Measurements from ENCODE around the gene NTMT1. TPM values are rescaled to one million over a fixed set of nuclear protein-coding genes. Genes with fewer than 3 reads are reported as not detected.

The NTMT1 gene
- total RNA-seq (10 to 100 TPM; 54.0 to 84.2 (median 61.9) TPM), polyA plus RNA-seq (100 to 1,000 TPM in 1 of 2 donors, 10 to 100 TPM in 1; 60.9 to 123 TPM)
- long read RNA-seq, donor 1, transcript NTMT1-203 (4 exons, 1,315 nt) = major isoform, 70 of 101 reads
- long read RNA-seq, donor 1, transcript NTMT1-202 (4 exons, 741 nt) = minor isoform, 6 of 101 reads
- long read RNA-seq, donor 1, partial matches to known transcripts = 3 of 101 reads
- long read RNA-seq, donor 1, other reads (novel, unspliced or antisense) = 14 of 101 reads
- long read RNA-seq, donor 2, transcript NTMT1-202 (4 exons, 741 nt) = minor isoform, 9 of 91 reads
- long read RNA-seq, donor 2, transcript NTMT1-203 (4 exons, 1,315 nt) = major isoform, 49 of 91 reads
- long read RNA-seq, donor 2, partial matches to known transcripts = 1 of 91 reads
- long read RNA-seq, donor 2, other reads (novel, unspliced or antisense) = 21 of 91 reads
- long read RNA-seq, donor 3, transcript NTMT1-209 (4 exons, 1,562 nt) = minor isoform, 7 of 57 reads
- long read RNA-seq, donor 3, transcript NTMT1-203 (4 exons, 1,315 nt) = major isoform, 39 of 57 reads
- long read RNA-seq, donor 3, partial matches to known transcripts = 0 of 57 reads
- long read RNA-seq, donor 3, other reads (novel, unspliced or antisense) = 3 of 57 reads

DNA sequence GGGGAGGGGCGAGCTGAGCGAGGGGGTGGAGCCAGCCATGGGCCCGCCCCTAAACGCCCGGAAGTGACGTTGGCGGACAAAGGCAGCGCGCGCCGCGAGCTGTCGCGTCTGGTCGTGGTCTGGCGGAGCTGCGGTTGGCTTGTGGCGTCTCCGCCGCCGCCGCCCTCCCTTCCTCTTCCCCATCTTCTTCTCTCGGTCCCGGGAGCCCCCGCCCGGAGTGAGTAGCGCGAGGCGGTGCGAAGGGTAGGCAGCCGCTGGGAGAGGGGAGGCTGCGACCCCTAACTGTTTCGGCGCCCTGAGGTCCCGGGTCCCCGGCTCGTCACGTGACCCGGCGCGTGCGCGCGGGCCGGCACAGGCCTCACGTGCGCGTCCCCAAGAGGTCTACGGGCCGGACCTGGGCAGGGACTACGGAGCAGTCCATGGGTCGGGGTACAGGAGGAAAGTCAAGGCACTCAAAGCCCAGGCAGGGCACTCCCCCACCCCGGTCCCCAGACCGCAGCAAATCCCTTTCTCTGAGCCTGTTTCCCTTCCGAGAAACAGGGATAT lies at the start of gene NTMT1:
NTMT1 (plus strand) TSS at position 85 of the 546 bp plus-strand sequence. CDS start 6,541 bp downstream, outside the sequence.
- peak within 1 kb of the TSS; percentile 58 to 90 (median 79) for H3K4me3 ChIP-seq
- peak within 1 kb of the TSS; percentile 79 to 98 (median 94) for H3K27ac ChIP-seq
- intact Hi-C loops (cut with DNase I) = loop anchor here in 2 of 10 donors (5.0 kb wide), 2 partner anchors 489 to 939 kb away; partner anchors contain the start of gene SET (in 1 of the 2)
- 0 to 1% methylated on average over 51 to 55 of the region's 55 CpGs for WGBS, 2 donors
- TF ChIP-seq CTCF (IDR thresholded peaks at IDR 0.05) = no peak
- no peaks in the 10 kb centered on the region for H3K9me3 ChIP-seq
- H3K36me3 ChIP-seq = peaks cover 0 to 20% (median 0%) of the 10 kb centered on the region in 9 donors
- peaks cover 0 to 9% (median 0%) of the 10 kb centered on the region in 7 donors for H3K27me3 ChIP-seq
- DNase-seq = peak; percentile 85 to 90
- peaks cover 19 to 61% (median 53%) of the 10 kb centered on the region in 9 donors for H3K4me1 ChIP-seq
- ATAC-seq = peak; percentile 91 to 95 (median 94)

GRCh38 chr9:129576546-129577543 lies 49.1 kb upstream of the NTMT1 start:
- Histone ChIP-seq H3K9me3 (peaks cover 0 to 8% (median 0%) of the 10 kb centered on the region in 11 donors), H3K27ac (peak overlapping the region in 9 of 10 donors; percentile 27 to 83 (median 70)), H3K4me1 (peaks cover 0 to 15% (median 6%) of the 10 kb centered on the region in 9 donors), H3K4me3 (no peak overlapping the region), H3K36me3 (no peaks in the 10 kb centered on the region), H3K27me3 (no peaks in the 10 kb centered on the region)
- TF ChIP-seq CTCF (IDR thresholded peaks at IDR 0.05) = no peak
- ATAC-seq = peak; percentile 66 to 92 (median 84)
- 56 to 60% methylated on average over 34 of the region's 34 CpGs for WGBS, 2 donors
- intact Hi-C loops (cut with DNase I) = no loop called here
- peak; percentile 41 to 62 for DNase-seq

DNA sequence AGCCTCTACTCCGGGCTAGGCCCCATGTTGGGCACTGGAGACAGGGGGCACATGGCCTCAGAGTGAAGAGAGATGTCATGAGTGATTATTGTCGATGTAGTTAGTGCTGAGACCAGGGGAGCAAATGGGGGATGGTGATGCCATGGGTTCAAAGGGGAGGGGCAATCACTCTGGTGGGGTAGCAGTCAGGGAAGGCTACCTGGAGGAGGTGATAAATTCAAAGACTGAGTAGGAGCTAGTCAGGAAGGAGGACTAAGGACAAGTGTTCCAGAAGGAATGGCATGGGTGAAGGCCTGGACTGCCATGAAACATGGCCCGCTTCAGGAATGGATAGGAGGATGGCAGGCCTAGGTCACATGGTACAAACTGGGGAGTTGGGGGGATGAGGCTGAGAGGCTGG lies 46.7 kb upstream of the NTMT1 start:
- no peak for ATAC-seq
- Histone ChIP-seq H3K36me3 (no peaks in the 10 kb centered on the region), H3K4me1 (peaks cover 0 to 17% (median 7%) of the 10 kb centered on the region in 9 donors), H3K9me3 (peaks cover 0 to 4% (median 0%) of the 10 kb centered on the region in 11 donors), H3K27ac (no peak overlapping the region), H3K27me3 (no peaks in the 10 kb centered on the region), H3K4me3 (no peak overlapping the region)
- no peak for DNase-seq
- no peak for TF ChIP-seq CTCF (IDR thresholded peaks at IDR 0.05)
- intact Hi-C loops (cut with DNase I) = no loop called here
- WGBS, 2 donors = 88 to 93% methylated on average over 3 of the region's 3 CpGs
